GM21381 (cell line): ENCODE results near the gene CD3D.

ENCODE experiments used
- ATAC-seq: cut with Tn5 transposase; IDR thresholded peaks from one replicate; pipeline ENCODE4 v1.9.1; 2021; ENCODE audit warnings: mild to moderate bottlenecking, moderate library complexity; ENCODE audit not compliant: unreplicated experiment

The CD3D gene

GRCh38 chr11:118342503-118343161 lies at the start of gene CD3D:
Gene CD3D, minus strand, starts transcription at chr11:118342705. Its CDS starts 98 bp downstream, at chr11:118342607.
- no peak for ATAC-seq

GRCh38 chr11:118383657-118384056 lies 41.2 kb upstream of the CD3D start:
- ATAC-seq = no peak

GRCh38 chr11:118382954-118383353 lies 40.4 kb upstream of the CD3D start:
- ATAC-seq = no peak

- ATAC-seq = no peak
Observed at GRCh38 chr11:118380571-118380970, 38.1 kb upstream of the CD3D start.

- no peak for ATAC-seq
Observed at GRCh38 chr11:118379497-118379896, 37.0 kb upstream of the CD3D start.

GRCh38 chr11:118375978-118376377 lies 33.5 kb upstream of the CD3D start:
- ATAC-seq = no peak

GRCh38 chr11:118374729-118375128 lies 32.2 kb upstream of the CD3D start:
- ATAC-seq = no peak

- ATAC-seq = no peak
Observed at GRCh38 chr11:118373871-118374270, 31.4 kb upstream of the CD3D start.

GRCh38 chr11:118373263-118373662 lies 30.8 kb upstream of the CD3D start:
- no peak for ATAC-seq

- ATAC-seq = no peak
Observed at GRCh38 chr11:118370774-118371173, 28.3 kb upstream of the CD3D start.

GRCh38 chr11:118366287-118366686 lies 23.8 kb upstream of the CD3D start:
- ATAC-seq = no peak

- no peak for ATAC-seq
Observed at GRCh38 chr11:118364956-118365615, 22.6 kb upstream of the CD3D start.

- peak; percentile 90 for ATAC-seq
Observed at GRCh38 chr11:118359295-118359958, 16.9 kb upstream of the CD3D start, which contains the start of gene UBE4A. Gene UBE4A, plus strand, starts transcription at chr11:118359600. Its CDS starts 5,481 bp downstream, at chr11:118365081.

GRCh38 chr11:118358071-118358470 lies 15.6 kb upstream of the CD3D start:
- ATAC-seq = no peak

- no peak for ATAC-seq
Observed at GRCh38 chr11:118353084-118353710, 10.7 kb upstream of the CD3D start.

GRCh38 chr11:118349475-118349874 lies 7.0 kb upstream of the CD3D start:
- no peak for ATAC-seq

GRCh38 chr11:118343981-118344515 lies 1.5 kb upstream of the CD3D start, which contains the start of gene CD3G:
Gene CD3G, plus strand, starts transcription at chr11:118344344. Its CDS starts 80 bp downstream, at chr11:118344424.
- no peak for ATAC-seq

- no peak for ATAC-seq
Observed at GRCh38 chr11:118343248-118343647, 743 bp upstream of the CD3D start.

GRCh38 chr11:118341815-118342489 lies 553 bp downstream of the CD3D start:
- ATAC-seq = no peak

GRCh38 chr11:118341261-118341660 lies 1.2 kb downstream of the CD3D start:
- no peak for ATAC-seq

GRCh38 chr11:118340449-118340848 lies 2.1 kb downstream of the CD3D start:
- ATAC-seq = no peak
